DND-41 (cell line): ENCODE data around the gene AKT3.

Source experiments
- ATAC-seq: fragments of 200-7000 bp; cut with Tn5 transposase; 3 replicates; pipeline ENCODE4 v1.9.1; 2021; ENCODE audit warnings: low read depth; ENCODE audit not compliant: insufficient read depth
- DNase-seq: peaks from one replicate; pipeline ENCODE4 v3.0.0-alpha.2; 2020
- H2AFZ ChIP-seq: 2 replicates; pipeline ENCODE4 v1.6.0; 2012; ENCODE audit warnings: low read depth, low read length
- H3K27ac ChIP-seq: 2 replicates; pipeline ENCODE4 v1.5.1; 2012; ENCODE audit warnings: low read length, inconsistent platforms
- H3K27me3 ChIP-seq: fragments of 200-600 bp; sonication (generic); 2 replicates; pipeline ENCODE4 v1.6.0; 2012; ENCODE audit warnings: low read length, mild to moderate bottlenecking, inconsistent platforms; ENCODE audit not compliant: insufficient read depth, poor library complexity
- H3K36me3 ChIP-seq: 2 replicates; pipeline ENCODE4 v1.5.1; 2012; ENCODE audit warnings: low read length, inconsistent platforms; ENCODE audit not compliant: insufficient read depth
- H3K4me1 ChIP-seq: 2 replicates; pipeline ENCODE4 v1.5.1; 2012; ENCODE audit warnings: mild to moderate bottlenecking, low read length; ENCODE audit not compliant: insufficient read depth
- H3K4me2 ChIP-seq: 2 replicates; pipeline ENCODE4 v1.6.0; 2012; ENCODE audit warnings: mild to moderate bottlenecking, moderate library complexity, low read length, inconsistent platforms; ENCODE audit not compliant: insufficient read depth
- H3K4me3 ChIP-seq, 2 experiments: fragments of 200-600 bp in 1 of 2; shearing (Covaris generic) in 1 of 2; 2 replicates each; pipeline ENCODE4 v1.5.1; 2012 to 2016; ENCODE audit warnings: inconsistent platforms in 2 of 2, low read length in 2 of 2, mild to moderate bottlenecking in 2 of 2, low read depth in 1 of 2, moderate library complexity in 1 of 2
- H3K79me2 ChIP-seq: 2 replicates; pipeline ENCODE4 v1.6.0; 2012; ENCODE audit warnings: low read length, inconsistent platforms; ENCODE audit not compliant: insufficient read depth
- H3K9ac ChIP-seq: 2 replicates; pipeline ENCODE4 v1.6.0; 2012; ENCODE audit warnings: low read depth, mild to moderate bottlenecking, inconsistent platforms, low read length, moderate library complexity
- H3K9me3 ChIP-seq: 2 replicates; pipeline ENCODE4 v1.5.1; 2012; ENCODE audit warnings: low read length, moderate library complexity, mild to moderate bottlenecking, inconsistent platforms; ENCODE audit not compliant: insufficient read depth, severe bottlenecking
- H4K20me1 ChIP-seq: 2 replicates; pipeline ENCODE4 v1.6.0; 2012; ENCODE audit warnings: low read length; ENCODE audit not compliant: insufficient read depth
- EZH2 ChIP-seq: IDR thresholded peaks from 3 replicates; pipeline ENCODE4 v1.6.1; 2012; ENCODE audit warnings: borderline replicate concordance, low read depth, mild to moderate bottlenecking, moderate library complexity, low read length, inconsistent platforms; ENCODE audit not compliant: severe bottlenecking
- TF ChIP-seq, protein P1 (sequence below): IDR thresholded peaks from 2 replicates; pipeline ENCODE4 v1.5.1; 2012; ENCODE audit warnings: borderline replicate concordance, low read length, moderate library complexity, mild to moderate bottlenecking; ENCODE audit not compliant: poor library complexity, severe bottlenecking; ENCODE audit errors: extremely low read depth

AKT3 gene

DNA sequence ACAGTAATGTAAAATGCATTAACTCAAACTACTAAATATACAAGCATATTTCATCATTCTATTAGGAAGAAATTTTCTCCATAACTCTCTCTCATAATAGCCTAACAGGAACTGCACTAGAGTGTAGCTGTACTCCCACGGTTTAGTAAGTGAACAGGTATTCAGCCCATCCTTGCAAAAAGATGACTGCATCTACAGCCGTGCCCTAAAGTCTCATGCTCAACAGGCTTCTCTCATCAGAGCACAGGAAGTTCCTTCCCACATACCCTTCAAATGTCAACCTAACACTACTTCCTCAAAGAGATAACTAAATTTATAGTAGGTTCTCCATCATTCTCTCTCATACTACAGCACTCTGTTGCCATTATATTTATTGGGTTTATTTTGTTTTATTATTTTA, 251.6 kb downstream of the AKT3 start:
- Histone ChIP-seq H3K36me3 (0 out of 2 replicates have a peak, but pooled peaks cover 4% of the 10 kb centered on the region), H3K27ac (no peak overlapping the region), H3K4me2 (no peak overlapping the region), H3K9me3 (peaks cover 4% of the 10 kb centered on the region), H4K20me1 (no peaks in the 10 kb centered on the region), H3K4me3 (no peak overlapping the region), H3K79me2 (no peaks in the 10 kb centered on the region), H3K27me3 (no peaks in the 10 kb centered on the region), H3K4me1 (peaks cover 7% of the 10 kb centered on the region), H2AFZ (no peak overlapping the region), H3K9ac (no peak overlapping the region)
- no peak for TF ChIP-seq EZH2
- TF ChIP-seq, protein P1, sequence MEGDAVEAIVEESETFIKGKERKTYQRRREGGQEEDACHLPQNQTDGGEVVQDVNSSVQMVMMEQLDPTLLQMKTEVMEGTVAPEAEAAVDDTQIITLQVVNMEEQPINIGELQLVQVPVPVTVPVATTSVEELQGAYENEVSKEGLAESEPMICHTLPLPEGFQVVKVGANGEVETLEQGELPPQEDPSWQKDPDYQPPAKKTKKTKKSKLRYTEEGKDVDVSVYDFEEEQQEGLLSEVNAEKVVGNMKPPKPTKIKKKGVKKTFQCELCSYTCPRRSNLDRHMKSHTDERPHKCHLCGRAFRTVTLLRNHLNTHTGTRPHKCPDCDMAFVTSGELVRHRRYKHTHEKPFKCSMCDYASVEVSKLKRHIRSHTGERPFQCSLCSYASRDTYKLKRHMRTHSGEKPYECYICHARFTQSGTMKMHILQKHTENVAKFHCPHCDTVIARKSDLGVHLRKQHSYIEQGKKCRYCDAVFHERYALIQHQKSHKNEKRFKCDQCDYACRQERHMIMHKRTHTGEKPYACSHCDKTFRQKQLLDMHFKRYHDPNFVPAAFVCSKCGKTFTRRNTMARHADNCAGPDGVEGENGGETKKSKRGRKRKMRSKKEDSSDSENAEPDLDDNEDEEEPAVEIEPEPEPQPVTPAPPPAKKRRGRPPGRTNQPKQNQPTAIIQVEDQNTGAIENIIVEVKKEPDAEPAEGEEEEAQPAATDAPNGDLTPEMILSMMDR, result no peak
- ATAC-seq, result peak; percentile 95
- peak; percentile 42 for DNase-seq

DNA sequence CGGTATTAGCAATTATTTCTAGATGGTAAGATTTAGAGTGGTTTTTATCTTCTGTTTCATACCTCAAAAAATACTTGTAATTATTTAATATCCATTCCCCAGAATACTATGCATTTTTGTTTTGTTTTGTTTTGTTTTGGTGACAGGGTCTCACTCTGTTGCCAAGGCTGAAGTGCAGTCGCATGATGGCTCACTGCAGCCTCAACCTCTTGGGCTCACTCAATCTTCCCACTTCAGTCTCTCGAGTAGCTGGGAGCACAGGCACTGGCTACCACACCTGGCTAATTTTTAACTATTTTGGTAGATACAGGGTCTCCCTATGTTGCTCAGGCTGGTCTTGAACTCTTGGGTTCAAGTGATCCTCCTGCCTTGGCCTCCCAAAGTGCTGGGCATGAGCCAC, 252.7 kb downstream of the AKT3 start:
- Histone ChIP-seq H3K27me3 (no peaks in the 10 kb centered on the region), H4K20me1 (no peaks in the 10 kb centered on the region), H3K27ac (no peak overlapping the region), H2AFZ (no peak overlapping the region), H3K36me3 (0 out of 2 replicates have a peak, but pooled peaks cover 4% of the 10 kb centered on the region), H3K9ac (no peak overlapping the region), H3K4me1 (peaks cover 7% of the 10 kb centered on the region), H3K4me2 (no peak overlapping the region), H3K79me2 (no peaks in the 10 kb centered on the region), H3K9me3 (peaks cover 4% of the 10 kb centered on the region), H3K4me3 (no peak overlapping the region)
- TF ChIP-seq, protein P1, result no peak
- TF ChIP-seq EZH2, result no peak
- DNase-seq (no peak), ATAC-seq (no peak)

DNA sequence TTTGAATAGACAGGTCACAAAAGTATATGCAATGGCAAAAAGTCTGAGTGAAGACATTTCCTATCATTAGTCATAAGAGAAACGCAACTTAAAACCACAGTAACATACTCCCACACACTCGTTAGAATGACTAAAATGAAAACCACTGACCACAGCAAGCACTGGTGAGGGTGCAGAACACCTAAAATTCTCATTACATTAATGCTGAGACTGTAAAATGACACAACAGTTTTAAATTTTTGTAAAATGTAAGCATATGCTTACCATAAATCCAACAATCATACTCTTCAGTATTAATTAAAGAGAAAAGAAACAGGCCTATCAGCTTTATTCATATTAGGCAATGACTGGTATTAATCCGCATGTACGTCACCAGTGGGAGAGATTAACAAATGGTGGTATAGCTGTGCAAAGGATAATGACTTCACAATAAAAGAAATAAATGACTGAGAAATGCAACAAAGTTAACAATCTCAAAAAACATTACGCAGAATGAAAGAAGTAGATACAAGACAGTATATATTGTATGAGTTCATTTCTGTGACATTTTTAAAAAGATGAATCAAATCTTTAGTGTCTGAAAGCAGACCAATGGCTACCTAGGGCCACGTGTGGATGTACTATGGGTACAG, 253.5 kb downstream of the AKT3 start:
- Histone ChIP-seq H3K4me2 (no peak overlapping the region), H2AFZ (no peak overlapping the region), H3K36me3 (no peaks in the 10 kb centered on the region), H4K20me1 (no peaks in the 10 kb centered on the region), H3K4me3 (no peak overlapping the region), H3K9ac (no peak overlapping the region), H3K9me3 (no peaks in the 10 kb centered on the region), H3K27me3 (no peaks in the 10 kb centered on the region), H3K4me1 (peaks cover 7% of the 10 kb centered on the region), H3K79me2 (no peaks in the 10 kb centered on the region), H3K27ac (no peak overlapping the region)
- peak; percentile 72 for ATAC-seq
- no peak for TF ChIP-seq EZH2
- TF ChIP-seq, protein P1, result no peak
- no peak for DNase-seq
